Fibroblast of villous mesenchyme (primary cell): ENCODE measurements around the gene KYNU. TPM values are rescaled to one million over a fixed set of nuclear protein-coding genes. Genes with fewer than 3 reads are reported as not detected.

Experiments used
- DNase-seq: peaks from one replicate; pipeline ENCODE4 v3.0.0-alpha.2; 2010; ENCODE audit warnings: low read depth
- H3K4me3 ChIP-seq: 2 replicates; pipeline ENCODE4 v1.5.1; 2011; ENCODE audit warnings: low read depth, mild to moderate bottlenecking, low read length
- CTCF ChIP-seq: IDR thresholded peaks from 2 replicates; pipeline ENCODE4 v1.5.1; 2012; ENCODE audit warnings: low read depth, mild to moderate bottlenecking, low read length; ENCODE audit not compliant: insufficient read depth
- total RNA-seq: library from RNA; depleted of rRNA; stranded (reverse); fragments of >200 nt; gene quantifications from 2 replicates; pipeline ENCODE4 v1.2.3, GENCODE V29; 2012

The KYNU gene
- total RNA-seq, 1 donor, result 0.43 TPM

GRCh38 chr2:142967060-142967459 lies 89.6 kb downstream of the KYNU start:
- no peak for DNase-seq
- no peak for TF ChIP-seq CTCF
- H3K4me3 ChIP-seq, result no peak overlapping the region

- no peak overlapping the region for H3K4me3 ChIP-seq
- DNase-seq, result peak; percentile 34
- no peak for TF ChIP-seq CTCF
Observed at GRCh38 chr2:142973160-142973821, 95.8 kb downstream of the KYNU start.

GRCh38 chr2:142973822-142974207 lies 96.4 kb downstream of the KYNU start:
- H3K4me3 ChIP-seq, result no peak overlapping the region
- DNase-seq, result no peak
- TF ChIP-seq CTCF, result no peak

- no peak for TF ChIP-seq CTCF
- H3K4me3 ChIP-seq, result no peak overlapping the region
- peak; percentile 32 for DNase-seq
Observed at GRCh38 chr2:142974288-142975024, 97.0 kb downstream of the KYNU start.

- no peak for DNase-seq
- TF ChIP-seq CTCF, result no peak
- no peak overlapping the region for H3K4me3 ChIP-seq
Observed at GRCh38 chr2:142975239-142975638, 97.8 kb downstream of the KYNU start.

GRCh38 chr2:142980246-142981068 lies 103.0 kb downstream of the KYNU start:
- no peak overlapping the region for H3K4me3 ChIP-seq
- TF ChIP-seq CTCF, result peak; percentile 46
- peak; percentile 51 for DNase-seq
